NCI-H2227 treated with DMSO at 0.1 percent for 48 hours (cell line): ENCODE results near the gene CFAP57.

Source experiments
- DNase-seq: peaks from one replicate; lab custom pipeline; 2025; lab: John Stamatoyannopoulos, UW

Gene CFAP57

DNA sequence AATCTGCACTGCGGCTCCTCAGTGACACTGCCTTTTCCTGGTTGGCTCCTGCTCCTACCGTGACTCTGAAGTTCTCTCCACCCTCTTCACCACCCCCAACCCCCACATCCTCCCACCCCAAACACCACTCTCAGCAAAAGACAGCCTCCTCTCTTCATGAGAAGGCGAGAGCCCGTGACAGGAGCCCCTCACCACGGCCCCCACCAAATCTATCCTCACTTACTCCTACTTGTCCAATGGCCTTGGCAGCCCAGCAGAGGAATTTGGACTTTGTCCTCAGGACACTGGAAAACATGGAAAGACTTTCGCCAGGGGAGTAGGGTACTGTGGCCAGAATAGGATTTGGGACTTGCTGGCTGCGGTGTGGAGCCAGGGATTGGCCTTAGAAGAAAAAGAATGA, 104.5 kb downstream of the CFAP57 start:
- no peak for DNase-seq

- no peak for DNase-seq
Measured at GRCh38 chr1:43277116-43277876, 105.2 kb downstream of the CFAP57 start.

GRCh38 chr1:43279161-43279560, 107.0 kb downstream of the CFAP57 start:
- DNase-seq = no peak

DNA sequence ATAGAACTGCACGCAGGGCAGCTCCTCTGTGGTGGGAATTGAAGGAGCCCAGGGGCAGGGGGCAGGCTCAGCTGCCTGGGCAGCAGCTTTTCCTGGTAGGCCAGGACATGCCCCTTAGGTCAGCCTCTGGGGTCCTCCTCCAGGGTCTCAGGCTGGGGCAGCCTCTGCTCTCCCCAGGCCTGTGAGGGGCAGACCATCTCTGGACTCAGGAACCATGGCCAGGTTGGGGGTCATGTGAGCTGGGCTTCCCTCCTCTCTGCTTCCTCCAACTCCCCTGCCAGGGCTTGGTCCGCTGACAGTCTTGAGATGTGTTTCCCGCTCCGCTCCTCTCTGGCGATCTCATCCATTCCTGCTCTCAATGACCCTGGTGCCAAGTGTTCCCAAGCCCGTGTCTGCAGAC, 107.5 kb downstream of the CFAP57 start:
- DNase-seq = no peak

DNA sequence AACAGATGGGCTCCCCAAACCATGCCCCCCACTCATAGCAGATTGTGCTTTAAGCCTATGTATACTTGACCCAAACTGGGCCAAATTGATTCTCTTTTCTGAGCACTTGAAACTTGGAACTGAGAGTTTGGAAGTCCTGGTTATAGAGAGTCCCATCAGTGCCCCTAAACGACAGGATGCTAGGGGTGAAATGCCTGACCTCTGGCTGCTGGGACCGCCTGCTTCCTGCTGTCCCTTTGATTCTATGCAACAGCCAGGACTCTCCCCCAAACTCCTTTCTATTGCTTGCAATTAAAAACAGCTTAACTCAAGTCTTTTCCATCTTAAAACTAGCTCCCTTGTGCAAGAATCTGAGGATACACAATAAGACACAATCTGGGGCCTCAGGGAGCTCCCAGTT, 108.6 kb downstream of the CFAP57 start:
- no peak for DNase-seq

GRCh38 chr1:43282220-43283195, 110.4 kb downstream of the CFAP57 start:
- DNase-seq = no peak

DNA sequence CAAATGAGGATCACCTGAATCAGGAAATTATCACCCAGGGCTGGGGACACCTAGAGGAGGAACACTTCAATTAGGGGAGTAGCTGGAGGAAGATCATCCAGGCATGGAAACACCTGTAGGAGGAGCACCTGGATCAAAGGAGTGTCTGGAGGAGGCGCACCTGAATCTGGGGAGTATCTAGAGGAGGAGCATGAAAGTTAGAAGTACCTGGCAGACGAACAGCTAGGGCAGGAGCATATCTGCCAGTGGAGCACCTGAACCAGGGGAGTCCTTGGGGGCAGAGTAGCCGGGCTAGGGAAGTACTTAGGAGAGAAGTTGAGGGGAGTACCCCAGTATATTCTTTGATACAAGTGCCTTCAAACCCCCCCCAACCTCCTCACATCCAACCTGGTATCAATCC, 111.9 kb downstream of the CFAP57 start:
- DNase-seq = no peak

GRCh38 chr1:43284546-43285110, 112.5 kb downstream of the CFAP57 start:
- no peak for DNase-seq

DNA sequence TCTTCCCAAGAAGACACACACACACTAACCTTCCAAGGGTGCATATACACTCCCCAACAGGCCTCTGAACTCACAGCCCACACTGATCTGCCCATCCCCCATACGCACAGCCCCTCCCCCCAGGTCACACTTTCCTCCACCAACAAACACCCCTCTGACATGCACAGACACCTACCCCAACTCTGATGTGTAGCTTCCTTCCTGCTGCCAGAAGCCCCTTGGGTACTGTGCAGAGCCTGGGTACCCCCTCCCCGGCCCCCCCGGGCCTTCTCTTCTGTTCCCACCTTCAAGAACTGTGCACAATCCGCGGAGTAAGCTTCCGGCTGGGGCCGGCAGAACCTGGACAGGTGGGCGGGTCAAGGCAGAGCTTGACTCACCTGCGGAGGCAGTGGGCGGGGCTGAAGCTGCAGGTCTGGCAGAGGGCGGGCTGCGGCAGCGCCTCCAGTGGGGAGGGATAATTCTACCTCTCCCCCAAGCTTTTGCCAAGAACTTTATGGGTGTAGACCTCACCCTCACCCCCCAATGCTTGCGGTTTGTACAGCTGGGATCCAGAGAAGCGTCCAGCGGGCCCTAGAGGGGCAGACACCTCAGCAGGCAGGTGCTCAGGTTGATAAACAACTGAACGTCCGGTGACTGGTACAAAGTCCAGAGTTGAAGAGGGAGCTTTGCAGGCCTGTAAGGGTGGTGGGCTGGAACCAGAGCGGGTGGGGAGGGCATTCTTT, 113.3 kb downstream of the CFAP57 start, which contains the start of gene C1orf210:
Gene C1orf210 (minus strand): TSS at position 313 of the 722 bp plus-strand sequence. CDS start 2,311 bp downstream, outside the sequence.
- no peak for DNase-seq

GRCh38 chr1:43286115-43286514, 114.0 kb downstream of the CFAP57 start:
- no peak for DNase-seq

DNA sequence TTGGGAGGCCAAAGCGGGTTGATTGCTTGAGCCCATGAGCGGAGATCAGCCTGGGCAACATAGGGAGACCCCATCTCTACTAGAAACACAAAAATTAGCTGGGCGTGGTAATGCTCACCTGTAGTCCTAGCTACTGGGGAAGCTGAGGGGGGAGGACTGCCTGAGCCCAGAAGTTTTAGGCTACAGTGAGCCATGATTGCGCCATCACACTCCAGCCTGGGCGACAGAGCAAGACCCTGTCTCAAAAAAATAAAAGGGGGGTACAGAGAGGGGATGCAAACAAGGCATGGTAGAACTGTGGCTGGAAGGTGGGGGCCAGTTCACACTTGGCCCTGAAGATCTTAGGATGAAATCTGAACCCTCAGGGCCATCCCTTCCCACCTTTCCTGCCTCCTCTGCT, 114.4 kb downstream of the CFAP57 start:
- DNase-seq = no peak

GRCh38 chr1:43288058-43288784, 116.1 kb downstream of the CFAP57 start:
- no peak for DNase-seq

GRCh38 chr1:43288785-43289706, 116.9 kb downstream of the CFAP57 start:
- no peak for DNase-seq

GRCh38 chr1:43292216-43292615, 120.1 kb downstream of the CFAP57 start:
- no peak for DNase-seq

- DNase-seq = no peak
Measured at GRCh38 chr1:43292679-43293078, 120.5 kb downstream of the CFAP57 start.

GRCh38 chr1:43293176-43293575, 121.0 kb downstream of the CFAP57 start:
- no peak for DNase-seq

DNA sequence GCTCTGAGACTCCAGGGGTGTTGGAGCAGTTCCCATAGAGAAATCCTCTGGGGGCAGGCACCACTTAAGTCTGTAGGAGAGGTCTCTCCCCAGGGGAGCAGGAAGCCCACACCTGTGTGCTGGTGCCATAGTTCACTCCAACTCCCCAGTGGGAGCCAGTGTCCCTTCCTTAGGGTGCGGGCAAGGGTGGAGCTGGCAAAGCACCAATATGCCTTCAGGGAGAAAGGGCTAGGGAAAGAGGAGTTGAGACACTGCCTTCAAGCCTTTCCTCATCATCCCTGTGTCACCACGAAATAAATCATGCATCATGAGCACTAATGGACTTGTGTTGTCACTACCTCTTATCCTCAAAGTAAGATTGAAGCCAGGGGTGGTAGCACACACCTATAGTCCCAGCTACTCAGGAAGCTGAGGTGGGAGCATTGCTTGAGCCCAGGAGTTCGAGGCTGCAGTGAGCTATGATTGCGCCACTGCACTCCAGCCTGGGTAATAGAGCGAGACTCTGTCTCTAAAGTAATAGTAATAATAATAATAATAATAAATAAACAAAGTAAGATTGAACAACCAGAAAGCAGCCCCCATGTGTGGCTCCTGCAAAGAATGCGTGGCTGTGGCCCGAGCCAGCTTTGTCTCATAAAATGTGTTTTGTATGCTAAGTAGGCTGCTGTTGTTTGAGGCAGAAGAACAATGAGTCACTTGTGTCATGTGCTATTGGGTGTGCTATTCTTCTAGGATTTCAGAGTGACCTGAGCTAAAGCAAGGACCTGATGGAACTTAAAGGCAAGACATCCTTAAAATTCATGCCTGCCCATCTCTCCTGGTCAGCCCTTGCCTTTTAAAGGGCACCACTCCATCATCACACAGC, 122.0 kb downstream of the CFAP57 start:
- no peak for DNase-seq

DNA sequence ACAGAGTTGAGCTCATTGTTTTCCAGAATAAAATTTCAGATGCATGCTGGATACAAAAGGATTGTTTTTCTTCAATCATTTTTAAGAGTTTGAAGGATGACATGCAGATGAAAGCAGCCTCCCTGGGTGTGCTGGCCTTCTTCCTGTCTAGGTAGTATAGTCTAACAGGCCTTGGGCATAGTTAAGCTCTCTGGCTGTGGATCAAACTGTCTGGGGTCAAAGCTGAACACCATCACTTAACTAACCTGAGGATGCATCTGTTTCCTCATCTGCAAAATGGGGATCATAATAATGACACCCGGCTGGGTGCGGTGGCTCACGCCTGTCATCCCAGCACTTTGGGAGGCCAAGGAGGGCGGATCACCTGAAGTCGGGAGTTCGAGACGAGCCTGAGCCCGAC, 122.6 kb downstream of the CFAP57 start:
- no peak for DNase-seq

GRCh38 chr1:43296207-43296606, 124.1 kb downstream of the CFAP57 start:
- no peak for DNase-seq
